Upper lobe of left lung (tissue), 4 donors: ENCODE measurements around the gene LRBA.

Experiments
- CTCF ChIP-seq, 6 experiments: fragments of 450-650 bp in 4 of 6; fragments of 200-600 bp in 2 of 6; sonication (generic) in 2 of 6; IDR thresholded peaks; one replicate each; pipeline ENCODE4 v1.5.1; 2016 to 2019; ENCODE audit warnings: antibody characterized with exemption in 6 of 6
- EP300 ChIP-seq, 4 donors: sonication (generic); formaldehyde crosslinking; IDR thresholded peaks; one replicate each; pipeline ENCODE4 v1.5.1; 2017; ENCODE audit warnings: antibody characterized with exemption in 4 of 4, control low read depth in 2 of 4
- POLR2A ChIP-seq, 4 donors: fragments of 450-650 bp; IDR thresholded peaks; one replicate each; pipeline ENCODE4 v1.5.1; 2016 to 2017; ENCODE audit warnings: antibody characterized with exemption in 4 of 4, mild to moderate bottlenecking in 2 of 4

- TF ChIP-seq POLR2A (IDR thresholded peaks at IDR 0.05): no peak
- no peak for TF ChIP-seq CTCF (IDR thresholded peaks at IDR 0.05)
- TF ChIP-seq EP300 (IDR thresholded peaks at IDR 0.05): no peak
These were observed 245.2 kb downstream of the LRBA start for GRCh38 chr4:150769845-150770244.
